NCI-H2227 (cell line): ENCODE measurements around the gene MSH2.
"Not testable (repeated sequence)": the region's sequence is repeated elsewhere in the genome, so short reads cannot be mapped to it uniquely, and the experiment has no call there.

Experiments
- DNase-seq: peaks from one replicate; lab custom pipeline; 2025; ENCODE audit not compliant: unreplicated experiment; lab: John Stamatoyannopoulos, UW

The MSH2 gene

GRCh38 chr2:47471429-47472116, 68.6 kb downstream of the MSH2 start:
- DNase-seq = no peak

DNA sequence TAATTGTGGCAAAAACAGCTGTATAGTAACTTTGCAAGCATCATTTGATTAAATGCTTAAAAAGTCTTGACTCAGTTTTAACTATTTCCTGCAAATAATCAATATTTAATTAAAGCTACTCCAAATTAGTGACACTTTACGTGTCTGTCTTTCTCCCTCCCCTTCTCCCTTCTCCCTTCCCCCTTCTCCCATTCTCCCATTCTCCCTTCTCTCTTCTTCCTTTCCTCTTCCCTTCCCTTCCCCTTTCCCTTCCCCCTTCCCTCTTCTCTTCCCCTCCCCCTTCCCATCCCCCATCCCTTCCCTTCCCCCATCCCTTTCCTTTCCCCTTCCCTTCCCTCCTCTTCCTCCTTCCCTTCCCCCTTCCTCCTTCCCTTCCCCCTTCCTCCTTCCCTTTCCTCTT, 76.9 kb downstream of the MSH2 start:
- no peak for DNase-seq

GRCh38 chr2:47483191-47483590, 80.2 kb downstream of the MSH2 start:
- DNase-seq = no peak

DNA sequence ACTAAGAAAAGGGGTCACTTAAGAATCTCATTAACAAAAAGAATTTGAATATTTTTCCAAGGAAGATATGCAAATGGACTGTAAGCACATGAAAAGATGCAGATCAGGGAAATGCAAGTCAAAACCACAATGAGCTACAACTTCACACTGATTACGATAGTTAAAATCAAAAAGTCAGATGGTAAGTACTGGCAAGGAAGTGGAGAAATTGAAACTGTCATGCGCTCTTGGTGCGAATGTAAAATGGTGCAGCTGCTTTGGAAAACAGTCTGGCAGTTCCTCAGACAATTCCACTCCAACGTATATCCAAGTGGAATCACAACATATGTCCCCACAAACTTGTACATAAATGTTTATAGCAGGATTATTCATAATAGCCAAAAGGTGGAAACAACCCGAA, 81.4 kb downstream of the MSH2 start:
- DNase-seq = no peak

DNA sequence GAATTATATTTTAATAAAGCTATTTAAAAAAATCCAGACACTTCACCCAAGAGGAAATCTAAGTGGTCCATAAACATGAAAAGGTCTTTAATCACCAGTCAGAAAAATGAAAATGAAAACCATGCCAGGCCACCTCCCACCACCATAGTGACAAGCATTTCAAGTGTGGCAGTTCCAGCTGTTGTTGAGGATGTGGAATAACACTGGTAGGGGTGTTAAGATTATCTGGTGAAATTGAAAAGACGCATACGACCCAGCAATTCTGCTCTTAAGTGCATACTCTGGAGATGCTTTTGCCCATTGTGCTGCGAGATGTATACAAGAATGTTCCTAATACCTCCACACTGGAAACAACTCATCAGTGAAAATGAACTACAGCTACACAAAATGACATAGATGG, 82.2 kb downstream of the MSH2 start:
- DNase-seq = no peak

GRCh38 chr2:47485751-47486300, 82.9 kb downstream of the MSH2 start:
- DNase-seq = no peak

DNA sequence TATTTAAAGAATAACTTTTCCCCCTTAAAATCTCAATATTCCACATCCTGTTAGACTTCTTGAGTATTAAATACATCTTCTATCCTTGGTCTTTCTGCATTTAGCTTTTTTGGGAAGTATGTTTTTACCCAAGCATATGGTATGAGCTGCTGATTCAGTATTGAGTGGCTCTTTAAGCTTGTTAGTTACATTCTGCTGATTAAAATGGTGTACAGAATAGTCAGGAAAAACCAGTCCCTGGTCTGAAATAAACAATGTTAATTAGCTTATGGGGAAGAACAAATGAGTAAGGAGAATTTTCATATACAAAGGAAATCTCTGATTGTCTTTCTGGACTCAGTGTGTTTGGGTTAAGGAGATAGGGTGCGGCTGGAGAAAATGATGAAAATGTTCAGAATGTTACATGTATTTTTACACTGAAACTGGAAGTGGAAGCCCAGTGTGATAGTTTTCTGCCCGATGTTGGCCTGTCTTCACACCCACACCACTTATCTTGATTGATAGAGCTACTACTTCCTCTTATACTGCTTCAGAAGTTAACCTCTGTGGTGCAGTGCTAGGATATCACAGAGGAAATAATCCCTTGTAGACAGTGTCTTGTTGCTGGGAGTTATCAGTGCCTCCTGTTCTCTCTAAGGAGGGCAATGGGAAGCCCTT, 84.0 kb downstream of the MSH2 start:
- no peak for DNase-seq

DNA sequence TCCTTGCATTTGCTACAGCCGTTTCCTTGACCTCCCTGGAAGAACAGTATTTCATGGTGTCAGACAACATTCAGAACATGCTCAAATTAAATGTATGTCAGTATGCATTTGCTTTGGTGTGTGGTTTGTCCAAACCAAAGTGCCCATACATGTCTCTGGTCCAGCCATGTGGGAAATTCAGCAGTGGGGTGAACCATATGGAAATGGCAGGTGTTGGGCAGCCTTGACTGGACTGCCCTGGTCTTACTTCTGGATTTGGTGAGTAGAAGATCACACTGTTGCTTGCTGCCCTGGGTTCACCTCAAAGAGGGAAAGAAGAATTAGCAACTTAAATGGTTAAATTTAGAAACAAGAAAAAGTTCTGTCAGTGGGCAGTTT, 84.5 kb downstream of the MSH2 start:
- DNase-seq = no peak

DNA sequence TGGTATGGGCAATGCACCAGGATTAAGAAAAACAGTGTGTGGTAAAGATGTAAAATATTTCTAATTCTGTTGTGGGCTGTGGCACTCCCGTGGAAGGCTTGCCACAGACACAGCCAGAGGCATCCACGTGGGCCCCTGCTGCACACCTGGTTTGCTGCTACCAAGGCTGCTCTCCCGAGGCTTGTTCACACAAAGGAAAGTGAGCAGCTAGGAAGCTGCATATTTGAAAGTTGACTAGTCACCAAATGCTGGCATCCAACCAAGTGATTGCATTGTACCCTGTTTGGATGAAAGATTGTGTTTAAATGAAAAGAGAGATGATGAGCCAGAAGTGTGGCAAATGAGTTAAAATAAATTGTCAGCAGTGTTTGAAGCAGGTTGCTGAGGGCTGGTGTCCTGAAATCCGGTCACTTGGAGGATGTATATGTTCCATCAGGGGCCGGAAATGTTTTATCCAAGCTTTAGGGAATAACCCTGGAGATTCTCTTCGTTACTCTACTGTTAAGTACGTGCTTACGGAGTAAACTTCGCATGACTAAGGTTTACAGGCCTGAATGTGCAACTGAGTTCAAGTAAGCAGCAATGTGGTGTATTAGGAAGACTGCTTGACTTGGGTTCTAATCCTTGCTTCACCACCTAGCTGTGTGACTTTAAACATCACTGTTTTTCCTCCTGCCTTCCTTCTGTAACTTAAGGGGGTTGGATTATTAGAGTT, 86.1 kb downstream of the MSH2 start:
- no peak for DNase-seq

- no peak for DNase-seq
These were observed 87.5 kb downstream of the MSH2 start for GRCh38 chr2:47490406-47490805.

GRCh38 chr2:47493317-47494035, 90.5 kb downstream of the MSH2 start:
- DNase-seq = no peak

DNA sequence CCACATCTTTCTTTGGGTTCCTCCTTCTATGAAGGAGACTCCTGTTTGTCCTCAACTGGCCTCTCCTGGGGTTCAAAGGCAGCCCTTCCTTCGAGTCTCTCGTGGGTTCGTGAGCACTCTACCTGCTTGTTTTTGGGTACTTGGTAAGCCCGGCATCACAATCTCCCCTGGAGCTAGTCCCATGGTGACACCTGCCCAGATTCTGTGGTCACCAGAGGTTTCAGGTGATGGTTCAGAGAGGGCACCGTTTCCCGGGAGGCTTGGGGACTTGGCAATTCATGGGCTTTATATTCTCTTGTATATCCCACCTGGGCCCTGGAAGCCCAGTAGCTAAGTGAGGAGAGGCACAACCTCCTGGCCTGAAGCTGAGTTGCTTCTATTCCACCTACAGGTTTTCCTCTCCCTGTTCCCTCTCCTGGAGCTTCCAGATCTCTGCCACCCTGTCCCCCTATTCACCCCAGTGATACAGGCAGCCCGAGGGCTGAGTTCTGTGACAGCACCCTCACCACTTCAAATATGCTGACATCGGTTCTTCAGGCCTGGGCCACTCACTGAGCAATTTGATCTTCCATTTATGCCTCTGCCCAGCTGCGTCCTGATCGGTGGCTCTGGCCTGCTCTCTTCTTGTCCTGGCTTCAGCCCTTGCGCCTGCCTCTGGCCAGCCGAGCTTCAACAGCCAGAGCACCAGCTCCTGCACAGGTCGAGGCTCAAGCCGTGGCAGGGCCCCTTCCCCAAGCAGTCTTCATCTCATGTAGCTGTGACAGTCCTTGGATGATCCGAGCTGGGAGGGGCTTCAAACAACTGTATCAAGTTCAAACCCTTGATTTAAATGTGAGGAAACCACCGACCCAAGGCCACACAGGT, 91.5 kb downstream of the MSH2 start:
- DNase-seq = no peak

DNA sequence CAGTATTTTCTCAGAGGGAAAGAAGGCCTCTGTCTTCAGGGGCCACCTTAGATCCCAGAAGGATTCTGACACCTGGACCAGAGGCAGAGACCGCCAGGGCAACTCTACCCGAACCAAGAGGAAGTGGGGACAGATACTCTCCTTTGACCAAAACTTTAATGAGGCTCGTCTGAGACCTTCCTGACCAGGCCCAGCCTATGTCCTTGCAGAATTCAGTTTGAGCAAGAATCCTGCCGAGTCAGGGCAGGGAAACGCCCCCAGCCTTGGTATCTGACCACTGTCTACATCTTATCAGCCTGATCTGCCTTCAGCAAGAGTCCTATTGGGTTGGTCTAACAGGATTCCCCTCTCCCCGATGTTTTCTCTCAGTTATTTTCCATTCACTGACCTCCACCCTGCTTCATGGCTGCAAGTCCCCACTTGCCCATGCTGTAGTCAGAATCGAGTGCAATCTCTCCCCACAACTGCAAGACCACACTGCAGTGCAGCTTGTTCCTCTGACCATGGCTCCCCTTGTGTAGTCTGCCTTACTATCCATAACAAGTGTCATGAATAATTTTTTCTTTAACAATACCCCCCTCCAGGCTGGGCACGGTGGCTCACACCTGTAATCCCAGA, 95.0 kb downstream of the MSH2 start:
- DNase-seq = no peak

GRCh38 chr2:47499093-47499492, 96.1 kb downstream of the MSH2 start:
- DNase-seq = no peak

- no peak for DNase-seq
These were observed 96.8 kb downstream of the MSH2 start for GRCh38 chr2:47499621-47500309.

GRCh38 chr2:47501374-47502200, 98.6 kb downstream of the MSH2 start:
- DNase-seq = no peak

GRCh38 chr2:47502498-47502897, 99.5 kb downstream of the MSH2 start:
- DNase-seq = not testable (repeated sequence)

GRCh38 chr2:47503481-47504070, 100.6 kb downstream of the MSH2 start:
- DNase-seq = no peak
